GM21723 (cell line): ENCODE data around the gene SCAMP5.
A peak's percentile ranks its signal among the peaks of the same experiment; 100 is the strongest.

Experiments used
- ATAC-seq: cut with Tn5 transposase; IDR thresholded peaks from one replicate; pipeline ENCODE4 v1.9.1; 2021; ENCODE audit warnings: mild to moderate bottlenecking, moderate library complexity; ENCODE audit not compliant: unreplicated experiment

The SCAMP5 gene

GRCh38 chr15:74976159-74976558, 19.2 kb upstream of the SCAMP5 start:
- ATAC-seq: no peak

GRCh38 chr15:74977599-74977998, 17.8 kb upstream of the SCAMP5 start:
- no peak for ATAC-seq

GRCh38 chr15:74978077-74978476, 17.3 kb upstream of the SCAMP5 start:
- no peak for ATAC-seq

- ATAC-seq: no peak
Measured at GRCh38 chr15:74978503-74978902, 16.9 kb upstream of the SCAMP5 start.

- no peak for ATAC-seq
Measured at GRCh38 chr15:74982183-74982582, 13.2 kb upstream of the SCAMP5 start.

GRCh38 chr15:74983725-74984231, 11.6 kb upstream of the SCAMP5 start:
- ATAC-seq: no peak

- ATAC-seq: no peak
Measured at GRCh38 chr15:74988007-74988800, 7.2 kb upstream of the SCAMP5 start.

GRCh38 chr15:74989527-74989926, 5.8 kb upstream of the SCAMP5 start:
- no peak for ATAC-seq

GRCh38 chr15:74992619-74993018, 2.7 kb upstream of the SCAMP5 start:
- no peak for ATAC-seq

- no peak for ATAC-seq
Measured at GRCh38 chr15:74994236-74994635, 1.1 kb upstream of the SCAMP5 start.

GRCh38 chr15:74994685-74995084, 678 bp upstream of the SCAMP5 start:
- ATAC-seq: no peak

- ATAC-seq: no peak
Measured at GRCh38 chr15:74995779-74996765, 709 bp downstream of the SCAMP5 start.

- no peak for ATAC-seq
Measured at GRCh38 chr15:74997141-74997540, 1.8 kb downstream of the SCAMP5 start.

- ATAC-seq: no peak
Measured at GRCh38 chr15:74997543-74997942, 2.2 kb downstream of the SCAMP5 start.

- no peak for ATAC-seq
Measured at GRCh38 chr15:75001310-75001709, 5.9 kb downstream of the SCAMP5 start.

GRCh38 chr15:75002398-75002797, 7.0 kb downstream of the SCAMP5 start:
- no peak for ATAC-seq

GRCh38 chr15:75007216-75007615, 11.9 kb downstream of the SCAMP5 start:
- ATAC-seq: no peak

- ATAC-seq: peak; percentile 48
Measured at GRCh38 chr15:75008221-75008625, 12.9 kb downstream of the SCAMP5 start.

- ATAC-seq: peak; percentile 82
Measured at GRCh38 chr15:75008629-75009326, 13.4 kb downstream of the SCAMP5 start.

GRCh38 chr15:75016431-75016830, 21.1 kb downstream of the SCAMP5 start:
- no peak for ATAC-seq

GRCh38 chr15:75019916-75020315, 24.6 kb downstream of the SCAMP5 start:
- no peak for ATAC-seq
